Measurements from ENCODE around the gene METTL22. TPM values are rescaled to one million over a fixed set of nuclear protein-coding genes. Genes with fewer than 3 reads are reported as not detected.

METTL22 gene
- 21.2 to 24.7 TPM (median 23.3 TPM) in 5 replicates for total RNA-seq (2022; extraction: Qiagen RNA extraction)

DNA sequence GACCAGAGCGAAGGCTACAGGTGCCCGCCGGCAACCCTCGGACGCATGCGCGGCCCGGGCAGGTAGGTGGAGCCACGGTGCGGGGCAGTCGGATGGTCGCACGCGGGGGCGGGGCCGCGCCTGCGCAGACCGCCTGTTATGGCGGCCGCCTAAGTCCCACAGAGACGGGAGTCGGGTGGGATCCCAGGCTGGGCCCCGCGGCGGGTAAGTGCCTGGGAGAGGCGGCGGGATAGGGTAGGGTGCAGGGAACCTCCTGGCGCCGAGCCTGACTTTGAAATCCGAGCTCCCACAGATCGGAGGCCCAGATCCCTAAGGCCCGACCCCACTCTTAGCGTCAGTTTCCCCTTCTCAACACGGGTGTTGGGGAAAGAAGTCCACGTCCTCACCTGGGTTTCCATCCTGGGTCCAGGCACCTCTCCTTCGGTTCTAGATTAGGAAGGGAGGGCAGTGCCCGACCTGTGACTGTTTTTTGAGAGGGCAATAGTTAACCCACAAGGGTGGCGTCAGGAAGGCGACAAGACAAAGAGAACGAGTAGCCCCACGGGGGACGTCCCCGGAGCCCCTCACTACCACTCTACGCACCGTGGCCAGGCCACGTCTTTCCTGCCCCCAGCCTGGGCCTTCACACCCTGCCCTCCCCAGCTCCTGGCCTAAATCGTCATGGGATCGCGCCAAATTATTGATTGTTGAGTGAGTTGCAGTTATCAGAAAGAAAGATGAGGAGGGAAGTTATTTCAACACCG is at the start of gene METTL22:
METTL22 (plus strand) TSS at position 127 of the 743 bp plus-strand sequence. CDS start 3,968 bp downstream, outside the sequence.

DNA sequence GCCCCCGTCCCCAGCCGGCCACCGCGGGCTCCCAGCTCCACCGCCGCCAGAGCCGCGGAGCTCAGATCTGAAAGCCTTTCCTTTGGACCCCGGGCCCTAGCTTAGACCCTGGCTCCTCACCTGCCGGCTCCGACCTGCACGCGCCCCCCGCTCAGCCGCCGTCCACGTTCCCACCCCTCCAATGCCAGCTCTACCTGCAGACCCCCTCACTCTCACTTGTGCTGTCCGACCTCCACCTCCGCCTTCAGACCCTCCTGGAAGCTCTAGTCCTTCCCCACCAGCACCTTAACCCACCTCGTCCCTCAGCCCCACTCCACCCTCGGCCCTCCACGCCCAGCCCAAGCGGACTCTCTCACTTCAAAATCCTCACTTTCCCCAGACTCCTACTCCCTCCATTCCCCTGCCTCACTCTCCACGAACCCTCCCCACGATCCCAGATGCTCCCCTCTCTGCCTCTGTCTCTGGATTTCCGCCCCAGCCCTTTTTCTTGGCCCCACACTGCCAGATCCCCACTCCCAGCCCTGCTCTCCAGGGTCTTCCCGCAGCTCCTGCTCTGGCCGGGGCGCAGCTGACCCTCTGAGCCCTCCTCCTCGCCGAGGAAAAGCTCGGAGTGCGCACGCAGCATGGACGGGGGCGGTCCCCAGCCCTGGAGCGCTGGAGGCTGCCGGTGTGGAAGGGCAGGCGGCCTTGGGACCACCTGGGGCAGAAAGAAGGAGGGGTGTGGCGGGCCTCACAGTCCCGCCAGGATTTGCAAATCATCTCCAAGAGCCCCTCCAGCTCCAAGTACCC is 31.4 kb upstream of the METTL22 start, which contains the start of gene TMEM114:
TMEM114 (minus strand) TSS at position 612 of the 789 bp plus-strand sequence. CDS start 673 bp downstream, outside the sequence.

DNA sequence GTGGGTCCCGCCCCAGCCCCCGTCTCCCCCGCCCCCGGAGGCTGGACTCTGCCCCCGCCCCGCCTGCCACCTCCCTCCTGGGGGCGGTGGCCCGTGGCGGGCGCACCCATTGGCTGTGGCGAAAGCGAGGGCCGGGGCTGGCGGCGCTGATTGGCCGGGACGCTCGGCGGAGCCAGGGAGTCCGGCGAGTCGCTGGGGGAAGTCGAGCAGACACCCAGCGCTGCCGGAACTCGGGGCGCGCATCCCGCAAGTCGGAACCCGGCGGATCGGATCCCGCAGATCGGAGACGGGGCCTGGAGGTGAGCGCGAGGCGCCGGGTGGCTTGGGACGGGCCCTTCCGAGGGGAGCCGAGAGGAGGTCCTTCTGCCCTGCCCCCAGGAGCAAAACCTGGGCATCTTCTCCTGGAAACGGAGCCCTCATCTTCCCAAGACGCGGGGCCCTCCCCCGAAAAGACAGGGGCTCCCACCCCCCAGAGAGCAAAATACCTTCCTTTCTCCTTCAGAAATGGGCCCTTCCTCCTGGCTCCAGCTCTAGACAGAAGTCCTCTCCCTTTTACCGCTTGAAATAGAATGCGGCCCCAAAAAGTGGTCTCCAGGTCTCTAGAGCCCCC is 53.0 kb downstream of the METTL22 start, which contains the start of gene ABAT:
ABAT (plus strand) TSS at position 205 of the 610 bp plus-strand sequence. CDS start 61,123 bp downstream, outside the sequence.

Other genes with a start within 250 kb of the METTL22 start
- not detected in 5 replicates for gene TMEM114, start 31.2 kb upstream of the METTL22 start, total RNA-seq (2022; extraction: Qiagen RNA extraction)
- 0.22 to 0.38 TPM (median 0.28 TPM) in 5 replicates for gene ABAT, start 52.9 kb downstream of the METTL22 start, total RNA-seq (2022; extraction: Qiagen RNA extraction)
- 12.7 to 14.7 TPM (median 13.8 TPM) in 5 replicates for gene TMEM186, start 175.9 kb downstream of the METTL22 start, total RNA-seq (2022; extraction: Qiagen RNA extraction)
- 89.3 to 101 TPM (median 91.6 TPM) in 5 replicates for gene PMM2, start 176.1 kb downstream of the METTL22 start, total RNA-seq (2022; extraction: Qiagen RNA extraction)
- 142 to 167 TPM (median 154 TPM) in 5 replicates for gene CARHSP1, start 247.3 kb downstream of the METTL22 start, total RNA-seq (2022; extraction: Qiagen RNA extraction)